Superior temporal gyrus (tissue), 1 donor: Measurements from ENCODE around the gene MDC1.
"Not testable (repeated sequence)": the region's sequence is repeated elsewhere in the genome, so short reads cannot be mapped to it uniquely, and the experiment has no call there.

Experiments
- DNase-seq: peaks from one replicate; pipeline ENCODE4 v3.0.0-alpha.2; 2016; ENCODE audit errors: extremely low spot score

The MDC1 gene

DNA sequence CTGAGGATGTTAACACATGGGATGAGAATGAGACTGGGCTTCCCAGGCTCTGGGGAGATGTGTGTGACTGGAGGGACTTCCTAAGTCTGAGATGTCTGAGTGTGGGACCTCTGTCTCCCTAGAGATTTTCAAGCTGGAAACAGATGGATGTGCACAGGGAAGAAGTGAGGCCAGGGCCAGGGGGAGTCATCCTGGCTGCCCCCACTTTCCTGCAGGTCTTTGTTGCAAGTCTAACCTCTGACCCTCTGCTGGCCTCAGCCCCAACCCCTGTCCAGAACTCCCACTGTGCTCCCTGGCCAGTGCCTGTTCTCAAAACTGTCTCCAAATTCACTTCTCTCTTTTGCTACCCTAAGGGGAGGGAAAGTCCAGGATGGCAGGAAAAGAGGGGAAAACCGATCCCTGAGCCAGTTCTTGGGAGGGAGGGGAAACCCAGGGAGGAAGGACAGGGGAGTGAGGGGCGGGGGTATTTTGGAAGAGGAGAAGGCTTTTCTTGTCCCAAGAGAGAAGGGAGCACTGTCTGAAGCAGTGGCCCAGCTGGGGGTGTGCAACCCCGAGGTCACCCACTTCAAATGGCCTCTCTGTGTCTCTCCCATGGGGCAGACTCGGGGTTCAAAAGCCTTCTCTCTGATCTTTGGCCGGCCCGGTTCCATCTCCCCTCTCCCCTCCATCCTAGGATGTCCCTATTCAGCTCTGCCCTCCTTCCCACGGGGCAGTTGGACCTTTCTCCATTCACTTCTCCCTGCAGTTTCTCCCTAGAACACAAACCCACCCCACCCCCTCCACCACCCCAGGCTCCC is 33.7 kb downstream of the MDC1 start:
- no peak for DNase-seq

DNA sequence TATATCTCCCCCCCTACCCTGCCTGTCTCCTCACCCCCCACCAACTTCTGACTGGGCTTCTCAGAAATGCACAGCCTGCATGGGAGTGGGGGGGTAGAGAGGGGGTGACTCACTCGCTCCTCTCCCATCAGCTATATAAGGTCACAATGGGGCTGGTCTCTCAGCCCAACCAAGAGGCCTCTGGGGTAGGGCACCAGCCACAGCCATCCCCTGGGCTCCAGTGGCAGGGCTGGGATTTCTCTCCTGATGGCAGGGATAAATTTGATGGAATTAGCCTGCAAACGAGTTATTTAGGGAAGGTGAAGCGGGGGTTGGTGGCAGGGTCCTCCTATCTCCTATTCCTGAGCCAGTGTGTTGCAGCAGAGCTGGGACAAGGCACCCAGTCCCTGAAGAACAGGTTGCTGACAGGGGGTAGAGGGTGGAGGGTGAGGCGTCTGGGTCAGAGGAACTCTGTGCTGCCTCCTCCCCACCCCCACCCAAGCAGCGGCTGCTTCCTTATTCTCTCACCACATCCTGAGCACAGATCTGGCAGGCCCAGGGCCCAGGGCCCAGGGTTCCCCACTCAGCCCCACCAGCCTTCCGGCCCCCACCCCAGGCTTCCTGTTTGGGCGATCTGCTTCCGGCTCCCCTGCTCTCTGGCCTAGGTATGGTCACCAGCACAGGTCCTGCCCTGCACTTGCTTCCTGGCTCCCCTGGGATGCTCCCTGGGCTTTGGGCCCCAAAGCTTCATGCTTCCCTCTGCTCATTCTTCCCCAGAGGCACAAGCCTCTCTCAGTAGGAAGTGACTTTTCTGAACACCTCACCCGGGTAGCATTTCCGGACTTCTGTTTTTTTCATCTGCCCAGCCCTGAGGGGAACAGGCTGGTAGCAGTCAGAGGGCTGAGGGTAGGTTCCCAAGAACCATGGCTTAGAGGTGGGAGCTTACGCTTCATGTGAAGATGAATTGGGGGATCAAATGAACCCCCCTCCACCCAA is 34.7 kb downstream of the MDC1 start:
- peak; percentile 18 for DNase-seq

DNA sequence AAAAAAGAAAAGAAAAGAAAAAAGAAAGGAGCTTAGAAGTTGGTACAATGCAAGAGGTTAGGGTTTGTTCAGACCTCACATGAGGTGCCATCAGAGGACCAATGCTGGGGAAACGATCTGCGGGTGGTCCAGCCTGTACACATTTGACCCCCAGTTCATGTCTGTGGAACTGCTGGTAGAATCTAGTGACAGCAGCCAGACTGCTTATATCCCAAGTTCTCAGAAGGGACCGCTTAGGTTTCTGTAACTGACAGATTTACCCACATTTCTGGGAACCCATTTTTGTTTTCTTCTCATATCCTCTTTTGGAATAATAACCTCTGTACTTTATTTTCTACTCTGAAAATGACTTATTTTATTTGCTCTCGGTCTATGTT is 35.3 kb downstream of the MDC1 start:
- DNase-seq = no peak

DNA sequence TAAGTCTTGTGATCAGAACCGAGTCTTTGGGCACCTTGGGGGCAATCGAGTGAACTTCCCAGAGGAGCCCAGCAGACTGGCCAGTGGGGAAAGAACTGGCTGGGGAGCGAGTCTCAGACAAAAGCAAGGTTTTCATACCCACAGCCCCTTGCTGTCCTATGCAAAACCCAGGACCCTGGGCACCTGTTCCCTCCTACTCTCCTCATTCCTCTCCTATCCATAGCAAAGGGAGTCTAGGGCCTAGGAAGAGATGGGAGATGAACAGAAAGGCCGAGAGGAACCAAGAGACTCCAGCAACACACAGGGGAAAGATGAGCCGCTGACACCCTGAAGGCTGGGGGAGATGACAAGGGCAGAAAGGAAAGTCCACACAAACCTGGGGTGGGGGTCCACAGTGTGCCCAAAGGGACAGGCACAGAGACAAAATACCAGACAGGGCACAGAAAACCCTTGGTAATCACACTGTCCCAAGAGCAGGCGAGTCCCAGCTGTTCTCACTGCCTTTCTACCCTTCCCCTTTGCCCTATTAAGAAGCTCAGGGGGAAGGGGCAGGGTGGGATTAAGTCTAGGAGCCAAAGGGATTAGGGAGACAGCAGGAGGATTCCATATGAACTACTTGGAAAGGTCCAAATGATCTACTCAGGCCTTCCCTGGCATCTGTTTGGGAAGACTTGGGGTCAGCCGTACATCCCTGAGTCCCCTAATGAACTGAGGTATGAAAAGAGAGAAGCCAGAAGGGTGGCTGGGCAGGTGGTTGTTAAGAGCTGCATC is 37.1 kb downstream of the MDC1 start:
- no peak for DNase-seq

DNA sequence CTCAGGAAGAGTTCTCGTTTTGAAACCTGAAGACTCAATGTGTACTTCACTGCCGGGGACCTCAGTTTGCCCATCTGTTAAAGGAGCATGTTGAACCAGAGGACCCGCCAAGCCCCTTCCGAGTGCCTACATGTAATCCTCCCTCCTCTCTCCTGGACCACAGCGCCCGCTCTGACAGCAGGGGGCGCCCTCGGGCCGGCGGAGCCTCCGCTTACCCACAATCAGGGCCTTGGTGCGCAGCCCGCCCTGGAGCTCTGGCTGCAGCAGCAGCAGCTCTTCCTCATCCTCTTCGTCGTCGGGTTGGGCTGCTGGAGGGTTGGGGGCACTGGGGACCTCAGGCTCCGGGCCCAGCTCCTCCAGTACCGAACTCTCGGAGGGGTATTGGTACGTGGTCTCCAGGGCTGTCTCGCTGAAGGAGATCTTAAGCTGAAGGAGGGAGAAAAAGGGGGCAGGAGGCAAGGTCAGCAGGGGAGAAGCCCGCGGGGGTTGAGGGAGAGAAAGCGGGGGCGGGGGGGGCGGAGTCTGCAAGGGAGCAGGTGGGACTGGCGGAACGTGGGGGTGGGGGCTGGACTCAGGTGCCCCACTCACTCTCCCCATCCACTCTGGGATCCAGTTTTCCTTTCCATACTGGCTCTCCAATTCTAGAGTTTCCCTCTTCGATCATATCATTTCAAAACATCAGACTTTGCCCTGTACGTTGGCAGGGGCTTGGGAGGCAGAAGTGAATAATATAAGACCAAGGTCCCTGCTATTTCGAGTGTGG is 37.9 kb downstream of the MDC1 start:
- DNase-seq = peak; percentile 86

DNA sequence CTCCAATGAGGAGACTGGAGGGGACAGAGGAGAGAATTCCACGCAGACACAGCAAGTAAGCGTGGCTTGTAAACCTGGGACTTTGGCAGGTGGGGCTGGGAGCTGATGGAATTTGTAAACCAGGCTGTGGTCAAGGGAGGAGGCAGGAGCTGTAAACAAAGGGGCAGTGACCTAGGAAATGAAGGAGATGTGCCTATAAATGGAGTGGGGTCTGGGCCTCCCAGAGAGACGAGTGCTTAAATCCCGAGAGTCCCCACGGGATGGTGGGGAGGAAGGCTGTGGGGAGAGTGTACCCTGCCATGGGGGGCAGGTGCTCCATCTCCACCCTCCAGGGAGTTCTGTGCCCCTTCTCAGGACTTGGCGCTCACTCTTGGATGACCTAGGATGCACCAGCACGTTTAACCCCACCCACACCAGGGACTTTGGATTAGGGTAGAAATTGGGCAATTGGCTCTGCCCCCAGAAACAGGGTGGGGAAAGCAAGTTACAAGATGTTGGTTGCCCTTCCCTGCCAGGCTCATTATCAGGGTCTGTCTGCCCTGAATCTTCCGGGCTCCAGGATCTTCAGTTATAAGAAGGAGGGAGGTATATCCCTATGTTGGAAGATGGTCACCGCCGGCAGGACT is 40.3 kb downstream of the MDC1 start:
- no peak for DNase-seq

DNA sequence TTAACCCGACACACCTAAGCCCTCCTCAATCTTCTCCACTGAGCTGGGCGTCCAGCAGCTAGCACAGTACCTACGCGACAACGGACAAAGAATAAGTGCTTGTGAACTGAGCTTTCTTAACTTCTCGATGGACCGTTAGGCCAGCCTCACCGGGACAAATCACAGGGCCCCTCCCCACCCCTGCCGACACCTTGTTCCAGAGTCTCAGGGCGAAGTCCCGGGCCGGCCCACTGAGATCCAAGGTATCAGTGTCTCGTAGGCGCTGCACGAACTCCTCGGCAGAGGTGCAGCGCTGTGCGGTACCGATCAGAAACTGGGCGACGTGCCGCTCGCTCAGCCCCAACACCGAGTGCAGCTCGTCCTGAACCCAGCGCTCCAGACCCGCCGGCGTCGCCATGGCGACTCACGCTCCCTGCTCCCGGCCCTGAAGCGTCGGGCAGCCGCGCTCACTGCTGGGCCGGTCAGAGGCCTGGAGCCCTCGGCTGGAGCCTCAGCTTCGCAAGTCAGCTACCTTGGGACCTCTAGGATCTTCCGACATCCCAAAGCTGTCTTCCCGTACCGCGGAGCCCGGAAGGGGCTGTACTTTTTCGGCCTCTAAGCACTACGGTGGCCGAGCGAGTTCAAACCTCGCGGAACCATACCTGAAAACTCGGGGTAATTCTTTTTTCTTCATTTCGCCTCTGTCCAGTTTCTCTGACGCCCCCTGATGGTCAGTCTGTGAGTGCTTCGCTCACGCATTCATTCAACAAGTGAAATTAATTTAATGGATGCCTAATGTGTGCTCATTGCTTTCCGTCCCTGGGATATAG is 44.4 kb downstream of the MDC1 start, which contains the start of gene DHX16:
Gene DHX16 (minus strand): TSS at position 562 of the 809 bp plus-strand sequence. CDS start 165 bp downstream, at position 397.
- peak; percentile 97 for DNase-seq

DNA sequence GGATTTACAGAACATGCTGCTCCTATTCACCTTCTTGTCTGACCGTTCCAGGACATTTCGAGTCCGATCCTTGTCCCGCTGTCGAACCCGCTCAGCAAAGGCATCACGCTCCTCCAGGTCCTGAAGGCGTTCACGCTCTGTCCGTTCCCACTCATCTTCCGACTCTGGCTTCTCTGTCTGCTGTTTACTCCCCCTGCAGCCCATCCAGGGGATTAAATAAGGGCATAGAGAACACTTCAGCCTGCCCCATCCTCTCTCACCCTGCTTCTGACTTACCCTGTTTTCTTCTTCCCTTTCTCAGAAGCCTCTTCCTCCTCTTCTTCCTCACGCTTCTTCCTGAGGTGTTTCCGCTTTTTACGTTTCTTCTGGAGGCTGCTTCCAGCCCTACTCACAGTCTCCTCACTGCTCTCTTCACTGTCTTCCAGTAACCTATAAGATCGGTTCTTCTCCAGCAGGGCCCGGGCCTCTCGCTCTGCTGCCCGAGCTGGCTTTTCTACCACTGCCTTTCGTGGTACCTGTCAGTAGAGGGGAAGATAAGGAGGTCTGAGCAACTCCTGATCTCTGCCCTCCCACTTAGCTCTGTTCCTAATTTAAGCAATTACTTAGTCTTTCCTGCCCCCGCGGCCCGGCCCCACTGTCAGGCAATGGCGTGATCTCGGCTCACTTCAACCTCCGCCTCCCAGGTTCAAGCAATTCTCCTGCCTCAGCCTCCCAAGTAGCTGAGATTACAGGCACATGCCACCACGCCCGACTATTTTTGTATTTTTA is 46.1 kb downstream of the MDC1 start:
- DNase-seq = no peak

DNA sequence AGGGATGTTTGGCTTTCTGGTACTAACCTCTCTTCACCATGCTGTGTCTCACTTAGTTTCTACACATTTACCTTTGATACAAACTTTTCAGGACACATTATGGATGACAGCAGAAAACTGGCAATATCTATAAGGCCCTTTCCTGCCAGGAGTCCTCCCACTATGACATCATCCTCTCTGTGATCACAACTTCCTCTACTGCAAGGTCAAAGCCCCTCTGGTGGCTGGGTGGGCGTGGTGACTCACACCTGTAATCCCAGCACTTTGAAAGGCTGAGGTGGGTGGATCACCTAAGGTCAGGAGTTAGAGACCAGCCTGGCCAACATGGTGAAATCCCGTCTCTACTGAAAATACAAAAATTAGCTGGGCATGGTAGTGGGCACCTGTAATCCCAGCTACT is 50.8 kb downstream of the MDC1 start:
- DNase-seq = not testable (repeated sequence)

DNA sequence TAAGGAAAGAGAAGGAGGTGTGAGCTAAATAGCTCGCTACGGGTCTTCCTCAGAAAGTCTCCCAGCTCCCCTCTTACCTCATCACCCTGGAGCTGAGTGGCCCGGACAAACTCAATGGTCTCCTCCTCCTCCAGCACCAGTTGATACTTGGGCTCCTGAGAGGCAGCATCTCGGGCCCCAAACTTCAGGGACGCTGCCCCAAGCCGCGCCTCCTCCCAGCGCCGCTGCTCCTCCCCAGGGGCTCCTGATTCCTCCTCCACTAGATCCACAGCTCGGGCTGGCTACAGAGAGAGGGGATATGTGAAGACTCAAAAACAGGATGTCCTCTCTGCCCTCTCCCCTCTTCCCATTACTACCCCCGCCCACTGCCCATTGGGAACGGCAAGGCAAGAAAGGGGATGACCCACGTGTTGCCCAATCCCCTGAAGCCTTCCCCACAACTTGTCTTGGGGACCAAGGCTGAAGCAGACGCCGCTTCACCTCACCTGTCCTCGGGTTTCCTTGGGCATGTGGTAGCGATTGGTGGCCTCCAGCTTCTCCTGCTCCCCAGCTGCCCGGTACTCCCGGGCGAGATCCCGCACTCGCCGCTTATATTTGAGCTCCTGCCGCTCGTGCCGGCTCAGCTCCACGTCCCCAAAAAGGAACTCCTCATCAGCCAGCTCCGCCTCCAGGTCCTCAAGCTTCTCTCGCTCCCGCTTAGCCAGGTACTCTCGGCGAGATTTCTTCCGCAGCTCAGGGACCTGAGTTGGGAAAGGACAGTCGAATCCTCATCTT is 51.9 kb downstream of the MDC1 start:
- no peak for DNase-seq

DNA sequence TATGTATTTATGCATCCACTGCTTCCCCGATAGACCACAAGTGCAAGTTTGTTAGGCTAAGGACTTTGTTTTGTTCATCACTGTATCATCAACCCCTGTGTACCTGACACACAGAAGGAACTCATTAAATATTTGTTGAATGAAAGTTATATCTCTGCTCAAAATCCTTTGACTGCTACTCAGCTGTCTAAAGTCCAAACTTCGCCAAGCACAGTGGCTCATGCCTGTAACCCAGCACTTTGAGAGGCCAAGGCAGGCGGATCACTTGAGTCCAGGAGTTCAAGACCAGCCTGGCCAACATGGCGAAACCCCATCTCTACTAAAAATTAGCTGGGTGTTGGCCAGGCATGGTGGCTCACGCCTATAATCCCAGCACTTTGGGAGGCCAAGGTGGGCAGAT is 59.2 kb downstream of the MDC1 start:
- DNase-seq = not testable (repeated sequence)

DNA sequence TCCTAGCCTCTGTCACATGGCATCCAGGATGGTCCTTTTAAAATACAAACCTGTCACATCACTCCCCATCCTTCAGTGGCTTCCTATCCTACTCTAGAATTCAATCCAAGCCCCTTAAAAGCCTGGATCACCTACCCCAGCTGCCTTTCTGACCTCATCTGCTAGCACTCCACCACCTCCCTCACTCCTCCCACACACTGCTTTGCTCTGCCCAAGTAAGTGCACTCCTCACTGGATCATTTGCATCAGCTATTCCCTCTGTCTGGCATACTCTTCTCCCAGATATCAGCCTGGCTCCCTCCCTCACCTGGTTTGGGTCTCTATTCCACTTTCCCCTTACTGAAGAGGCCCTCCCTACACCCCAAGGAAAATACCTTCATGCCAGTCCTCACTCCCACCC is 59.6 kb downstream of the MDC1 start:
- no peak for DNase-seq

DNA sequence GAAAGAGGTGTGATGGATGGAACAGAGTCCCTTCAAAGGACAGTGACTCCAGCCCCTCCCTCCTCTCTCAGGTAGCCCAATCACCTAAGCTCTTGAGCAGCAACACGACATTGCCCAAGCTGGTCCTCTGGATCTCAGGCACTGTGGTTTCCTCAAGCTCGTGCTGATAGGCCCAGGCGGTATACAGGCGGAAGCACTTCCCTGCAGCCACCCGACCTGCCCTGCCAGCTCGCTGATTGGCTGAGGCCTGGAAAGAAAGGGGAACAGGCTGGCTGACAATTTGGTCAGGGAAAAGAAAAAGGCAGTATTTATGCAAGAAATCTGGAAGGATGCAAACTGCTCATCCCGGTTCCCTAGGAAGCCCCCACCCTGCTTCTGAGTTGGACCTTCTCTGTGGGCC is 60.6 kb downstream of the MDC1 start:
- no peak for DNase-seq

DNA sequence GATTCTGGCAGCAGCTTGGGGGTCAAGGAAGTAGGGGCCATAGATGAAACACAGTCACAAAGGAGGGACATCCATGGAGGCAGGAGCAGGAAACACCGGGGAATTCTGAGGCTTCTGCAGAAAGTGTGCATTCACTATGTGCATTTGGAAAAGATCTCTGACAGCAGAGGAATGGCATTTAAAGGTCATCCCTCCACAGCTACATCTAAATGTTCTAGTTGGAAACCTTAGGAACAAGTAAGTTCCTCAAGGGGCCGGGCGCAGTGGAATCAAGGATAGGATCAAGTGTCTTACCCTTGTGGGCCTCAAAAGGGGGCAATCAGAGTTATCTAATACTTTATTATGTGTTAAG is 61.4 kb downstream of the MDC1 start:
- DNase-seq = no peak

DNA sequence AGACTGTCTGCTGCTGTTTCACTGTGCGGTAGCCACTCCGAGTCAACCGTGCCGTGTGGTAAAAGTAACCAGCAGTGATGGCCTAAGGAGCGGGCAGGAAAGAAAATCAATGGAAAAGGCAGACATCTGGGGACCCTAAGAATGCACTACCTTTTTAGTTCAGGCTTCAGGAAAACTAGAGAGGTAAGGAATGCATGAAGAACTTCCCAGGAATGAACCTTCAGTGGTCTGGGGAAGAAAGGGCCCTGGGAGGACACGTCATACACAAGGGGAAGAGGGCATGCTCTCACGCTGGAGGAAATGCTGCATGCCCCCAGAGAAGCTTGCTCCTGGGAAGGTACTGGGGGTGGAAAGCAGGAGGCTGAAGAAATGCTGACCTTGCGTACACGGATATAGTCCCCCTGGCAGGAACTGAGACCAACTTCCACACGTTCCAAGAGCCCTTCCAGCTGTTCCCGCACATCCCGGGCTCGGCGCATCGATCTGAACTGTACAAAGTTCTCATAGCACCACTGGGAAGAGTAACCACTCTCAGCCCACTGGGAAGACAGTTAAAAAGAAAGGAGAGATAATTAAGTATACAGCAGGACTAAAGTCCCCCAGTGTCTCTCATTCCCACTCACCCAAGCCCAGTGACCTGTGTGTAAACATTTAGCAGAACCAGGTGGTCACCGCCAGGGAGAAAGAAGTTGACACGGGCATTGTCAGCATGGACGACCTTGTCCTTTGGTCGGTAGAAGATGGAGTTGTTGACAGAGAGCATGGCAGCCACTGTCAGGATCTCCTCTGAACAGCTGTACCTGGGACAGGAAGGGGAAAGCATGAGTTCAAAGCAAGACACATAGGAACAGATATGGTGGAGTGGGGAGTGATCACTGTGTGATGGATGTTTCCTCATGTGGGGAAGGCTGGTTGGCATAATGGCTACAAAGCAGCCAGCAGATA is 62.0 kb downstream of the MDC1 start:
- DNase-seq = no peak

DNA sequence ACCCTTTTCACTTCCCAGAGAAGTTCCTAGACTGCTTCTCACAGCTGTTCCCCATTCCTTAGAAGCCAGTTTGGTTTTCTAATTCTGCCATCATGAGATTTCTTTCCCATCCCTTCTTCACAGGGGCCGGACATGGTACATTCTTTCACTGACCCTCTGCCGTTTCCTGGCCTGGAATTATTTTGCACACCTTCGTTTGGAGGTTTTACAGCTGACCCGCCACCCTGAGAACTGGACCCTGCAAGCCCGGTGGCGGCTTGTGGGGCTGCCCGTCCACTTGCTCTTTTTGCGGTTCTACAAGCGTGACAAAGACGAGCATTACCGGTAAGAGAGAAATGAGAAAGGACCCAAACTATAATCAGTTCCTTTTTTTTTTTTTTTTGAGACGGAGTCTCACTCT is 65.9 kb downstream of the MDC1 start:
- DNase-seq = no peak
